Ovary (tissue), 3 donors: ENCODE results near the gene SF3B4.

Experiments
- CTCF ChIP-seq, 3 donors: fragments of 450-650 bp in 2 of 3; fragments of 200-600 bp in 1 of 3; IDR thresholded peaks; one replicate each; pipeline versions ENCODE4 v1.5.1 to v1.8.0; 2016 to 2022; ENCODE audit warnings: antibody characterized with exemption in 3 of 3, mild to moderate bottlenecking in 1 of 3
- EP300 ChIP-seq: sonication (generic); formaldehyde crosslinking; IDR thresholded peaks from one replicate; pipeline ENCODE4 v1.6.1; 2017; ENCODE audit warnings: antibody characterized with exemption
- POLR2A ChIP-seq: fragments of 450-650 bp; IDR thresholded peaks from one replicate; pipeline ENCODE4 v1.6.1; 2017; ENCODE audit warnings: antibody characterized with exemption, mild to moderate bottlenecking, moderate library complexity
- donor health status: DM: no; HTN: no; CAD: no.

GRCh38 chr1:149977345-149977744, 49.7 kb upstream of the SF3B4 start:
- no peak for TF ChIP-seq CTCF (IDR thresholded peaks at IDR 0.05)
- no peak for TF ChIP-seq POLR2A
- TF ChIP-seq EP300, result no peak
